Endothelial cell (in vitro differentiated cells): Measurements from ENCODE around the gene ANKS1A. TPM values are rescaled to one million over a fixed set of nuclear protein-coding genes. Genes with fewer than 3 reads are reported as not detected.

ENCODE experiments used
- DNase-seq: peaks from one replicate; pipeline ENCODE4 v3.0.0; 2021; ENCODE audit warnings: low spot score
- H3K27ac Mint-ChIP-seq: one replicate; pipeline ENCODE4 v1.8.0; 2021; ENCODE audit warnings: mixed read lengths, inconsistent platforms; ENCODE audit not compliant: unreplicated experiment
- H3K27me3 Mint-ChIP-seq: one replicate; pipeline ENCODE4 v1.8.0; 2021; ENCODE audit warnings: mild to moderate bottlenecking, moderate library complexity, mixed read lengths, inconsistent platforms; ENCODE audit not compliant: unreplicated experiment
- H3K36me3 Mint-ChIP-seq: one replicate; pipeline ENCODE4 v1.8.0; 2021; ENCODE audit warnings: mild to moderate bottlenecking, low read depth, mixed read lengths, inconsistent platforms; ENCODE audit not compliant: unreplicated experiment
- H3K4me1 Mint-ChIP-seq: one replicate; pipeline ENCODE4 v1.8.0; 2021; ENCODE audit warnings: mild to moderate bottlenecking, mixed read lengths, inconsistent platforms; ENCODE audit not compliant: unreplicated experiment
- H3K4me3 Mint-ChIP-seq: one replicate; pipeline ENCODE4 v1.8.0; 2021; ENCODE audit warnings: mild to moderate bottlenecking, mixed read lengths, inconsistent platforms; ENCODE audit not compliant: unreplicated experiment
- H3K9me3 Mint-ChIP-seq: one replicate; pipeline ENCODE4 v1.8.0; 2021; ENCODE audit warnings: mixed read lengths, inconsistent platforms; ENCODE audit not compliant: unreplicated experiment
- total RNA-seq: library from RNA; stranded (reverse); fragmentation: NEBNext Ultra II Directional; extraction: Animal tissue kit (Norgen Biotek cat#: 25700); gene quantifications from one replicate; pipeline ENCODE4 v1.2.1, GENCODE V29; 2021; ENCODE audit not compliant: unreplicated experiment
- TF ChIP-seq, protein P1 (sequence below): fragments of 200-600 bp; sonication (generic); IDR thresholded peaks from one replicate; pipeline ENCODE4 v1.5.0; 2021; ENCODE audit warnings: antibody characterized with exemption; ENCODE audit not compliant: unreplicated experiment

The ANKS1A gene
- total RNA-seq, 1 donor from 2014 or later = 20.1 TPM

DNA sequence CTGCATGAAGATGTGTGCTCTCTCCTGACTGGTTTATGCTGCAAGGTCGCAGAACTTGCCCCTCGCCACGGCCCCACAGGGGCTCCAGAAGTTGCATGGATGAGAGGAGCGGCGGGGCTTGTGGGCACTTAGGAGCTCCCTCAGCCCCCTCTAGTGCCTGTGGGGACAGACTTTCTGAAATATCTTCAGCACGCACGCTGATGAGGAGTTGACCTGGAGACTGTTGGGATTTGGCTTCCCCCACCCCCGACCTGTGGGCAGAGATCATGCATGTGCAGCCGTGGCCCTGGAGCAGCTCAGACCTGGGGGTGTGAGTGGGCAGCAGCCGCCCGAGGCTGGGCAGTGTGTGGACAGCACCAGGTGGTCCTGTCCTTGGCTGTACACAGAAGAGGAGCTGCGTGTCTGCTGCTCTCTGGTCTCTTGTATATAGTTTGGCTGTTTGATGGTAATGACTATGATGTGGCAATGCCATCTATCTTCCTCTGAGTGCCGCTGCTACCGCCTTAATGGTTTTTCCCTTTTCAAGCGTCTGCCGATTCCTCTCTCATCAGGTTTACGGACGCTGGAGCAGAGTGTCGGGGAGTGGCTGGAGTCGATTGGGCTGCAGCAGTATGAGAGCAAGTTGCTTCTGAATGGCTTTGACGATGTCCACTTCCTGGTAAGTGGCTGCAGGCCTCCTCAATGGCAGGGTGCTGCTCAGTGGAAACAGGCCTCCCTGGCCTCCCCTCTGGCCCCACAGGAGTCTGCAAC lies 170.7 kb downstream of the ANKS1A start:
- peaks cover 6% of the 10 kb centered on the region for H3K27me3 Mint-ChIP-seq
- no peak for DNase-seq
- H3K9me3 Mint-ChIP-seq = no peaks in the 10 kb centered on the region
- TF ChIP-seq, protein P1, sequence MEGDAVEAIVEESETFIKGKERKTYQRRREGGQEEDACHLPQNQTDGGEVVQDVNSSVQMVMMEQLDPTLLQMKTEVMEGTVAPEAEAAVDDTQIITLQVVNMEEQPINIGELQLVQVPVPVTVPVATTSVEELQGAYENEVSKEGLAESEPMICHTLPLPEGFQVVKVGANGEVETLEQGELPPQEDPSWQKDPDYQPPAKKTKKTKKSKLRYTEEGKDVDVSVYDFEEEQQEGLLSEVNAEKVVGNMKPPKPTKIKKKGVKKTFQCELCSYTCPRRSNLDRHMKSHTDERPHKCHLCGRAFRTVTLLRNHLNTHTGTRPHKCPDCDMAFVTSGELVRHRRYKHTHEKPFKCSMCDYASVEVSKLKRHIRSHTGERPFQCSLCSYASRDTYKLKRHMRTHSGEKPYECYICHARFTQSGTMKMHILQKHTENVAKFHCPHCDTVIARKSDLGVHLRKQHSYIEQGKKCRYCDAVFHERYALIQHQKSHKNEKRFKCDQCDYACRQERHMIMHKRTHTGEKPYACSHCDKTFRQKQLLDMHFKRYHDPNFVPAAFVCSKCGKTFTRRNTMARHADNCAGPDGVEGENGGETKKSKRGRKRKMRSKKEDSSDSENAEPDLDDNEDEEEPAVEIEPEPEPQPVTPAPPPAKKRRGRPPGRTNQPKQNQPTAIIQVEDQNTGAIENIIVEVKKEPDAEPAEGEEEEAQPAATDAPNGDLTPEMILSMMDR = no peak
- no peak overlapping the region for H3K4me3 Mint-ChIP-seq
- peaks cover 19% of the 10 kb centered on the region for H3K4me1 Mint-ChIP-seq
- H3K36me3 Mint-ChIP-seq = peaks cover 8% of the 10 kb centered on the region
- no peak overlapping the region for H3K27ac Mint-ChIP-seq

DNA sequence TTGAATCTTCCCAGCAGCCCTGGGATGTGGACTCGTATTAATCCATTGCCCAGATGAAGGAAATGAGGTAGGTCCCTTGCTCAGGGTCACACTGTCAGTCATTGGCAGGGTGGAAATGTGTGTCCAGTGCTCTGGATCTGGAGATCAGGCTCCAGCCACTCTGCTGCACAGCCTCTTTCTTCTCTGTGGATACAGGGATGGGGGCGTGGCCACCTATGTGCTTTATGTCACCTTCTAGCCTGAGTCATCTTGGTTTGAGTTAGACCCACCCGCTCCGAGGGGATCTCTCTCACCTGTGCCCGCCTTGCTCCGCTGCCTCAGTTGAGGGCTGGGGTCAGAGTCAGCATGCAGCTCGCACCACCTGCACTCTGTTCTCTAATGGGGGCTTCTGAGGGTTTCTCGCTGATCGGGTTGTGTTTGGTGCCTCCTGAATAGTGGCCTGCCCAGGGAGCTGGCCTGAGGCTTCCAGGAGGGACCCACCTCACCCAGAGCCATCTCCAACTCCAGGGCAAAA lies 172.1 kb downstream of the ANKS1A start:
- Mint-ChIP-seq H3K4me1 (peaks cover 19% of the 10 kb centered on the region), H3K36me3 (peaks cover 8% of the 10 kb centered on the region), H3K9me3 (no peaks in the 10 kb centered on the region), H3K27me3 (peaks cover 7% of the 10 kb centered on the region), H3K4me3 (no peak overlapping the region), H3K27ac (no peak overlapping the region)
- TF ChIP-seq, protein P1 = no peak
- DNase-seq = no peak

DNA sequence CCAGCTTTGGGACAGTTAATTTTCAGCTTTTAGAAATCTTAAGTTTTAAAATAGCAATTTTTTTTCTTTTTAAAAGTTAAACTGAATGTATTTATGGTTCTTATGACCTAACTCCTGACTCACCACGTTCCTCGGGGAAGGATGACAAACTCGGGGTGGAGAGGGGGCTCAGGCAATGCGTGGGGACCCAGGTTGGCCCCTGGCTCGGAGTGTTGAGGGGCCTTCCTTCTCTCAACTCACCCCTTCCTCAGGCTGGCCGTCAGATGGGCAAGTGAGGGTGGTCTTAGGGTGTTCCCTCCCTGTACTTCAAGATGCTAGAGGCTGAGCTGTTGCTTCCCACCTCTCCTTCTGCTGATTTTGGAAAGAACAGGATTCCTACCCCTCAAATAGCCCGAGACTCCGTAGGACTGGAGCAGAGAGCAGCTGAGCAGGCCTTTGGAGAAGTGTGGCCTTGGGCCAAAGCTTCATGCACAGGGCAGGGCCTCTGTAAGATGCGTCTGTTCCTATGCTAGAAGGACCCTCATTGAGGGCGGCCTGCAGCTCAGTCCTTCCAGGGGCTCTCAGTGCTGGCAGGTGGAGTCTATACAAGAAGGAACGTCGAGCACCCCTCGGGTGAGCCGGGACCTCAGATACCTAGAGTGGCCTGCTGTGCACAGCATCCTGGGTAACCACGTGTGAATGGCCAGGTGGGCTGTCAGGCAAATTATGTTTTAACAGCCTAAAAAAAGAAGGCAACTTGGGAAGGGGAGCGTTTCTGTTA lies 172.8 kb downstream of the ANKS1A start:
- TF ChIP-seq, protein P1 = no peak
- Mint-ChIP-seq H3K27ac (no peak overlapping the region), H3K9me3 (no peaks in the 10 kb centered on the region), H3K36me3 (peaks cover 8% of the 10 kb centered on the region), H3K4me1 (peaks cover 19% of the 10 kb centered on the region), H3K4me3 (no peak overlapping the region), H3K27me3 (peaks cover 7% of the 10 kb centered on the region)
- no peak for DNase-seq

DNA sequence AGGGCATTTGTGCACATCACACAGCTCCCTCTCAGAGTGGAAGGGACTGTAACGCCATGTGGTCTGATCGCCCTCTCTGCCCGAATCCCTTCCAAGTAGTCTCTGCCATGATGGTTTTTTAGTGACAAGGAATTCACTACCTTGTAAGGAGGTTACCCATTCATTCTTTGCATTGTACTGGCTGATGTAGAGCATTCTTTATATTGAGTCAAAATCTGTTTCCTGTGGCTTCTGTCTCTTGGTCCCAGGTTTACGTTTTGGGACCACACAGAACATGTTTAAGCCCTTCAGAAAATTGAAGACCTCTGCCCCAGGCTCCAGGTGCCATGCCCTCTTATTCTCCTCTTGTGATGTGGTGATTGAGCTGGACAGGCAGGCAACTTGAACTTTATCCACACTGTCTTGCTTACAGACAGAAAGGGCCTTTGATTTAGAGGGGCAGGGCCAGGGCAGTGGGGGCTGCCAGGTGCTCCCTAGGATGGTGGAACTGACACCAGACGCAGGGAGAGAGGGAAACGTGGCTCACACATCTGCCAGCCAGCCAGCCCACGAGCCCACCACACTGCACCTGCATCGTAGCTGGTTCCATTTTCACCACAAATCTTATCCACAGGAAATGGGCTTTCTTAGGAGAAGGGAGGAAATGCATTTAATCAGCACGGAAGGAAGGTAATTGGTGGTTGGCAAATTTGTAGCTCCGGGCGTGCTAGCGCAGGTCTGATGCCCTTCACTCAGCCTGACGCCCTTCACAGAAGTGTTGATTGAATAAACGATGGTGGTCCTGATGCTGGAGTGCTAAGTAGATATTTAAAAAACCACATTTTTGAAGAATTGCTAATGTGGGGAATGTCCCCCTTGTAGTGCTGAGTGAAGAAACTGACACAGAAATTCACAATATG lies 173.9 kb downstream of the ANKS1A start:
- peaks cover 8% of the 10 kb centered on the region for H3K36me3 Mint-ChIP-seq
- no peak overlapping the region for H3K27ac Mint-ChIP-seq
- TF ChIP-seq, protein P1 = no peak
- DNase-seq = no peak
- H3K4me1 Mint-ChIP-seq = peaks cover 18% of the 10 kb centered on the region
- no peak overlapping the region for H3K4me3 Mint-ChIP-seq
- H3K27me3 Mint-ChIP-seq = peaks cover 7% of the 10 kb centered on the region
- no peaks in the 10 kb centered on the region for H3K9me3 Mint-ChIP-seq
